Measurements from ENCODE around the gene RAB3A. TPM values are rescaled to one million over a fixed set of nuclear protein-coding genes. Genes with fewer than 3 reads are reported as not detected.

RAB3A gene
- total and polyA plus RNA-seq, 9 of the 15 experiments (the other 6 are each of a cell fraction or from before 2014, with no cell fraction given) = 0.17 to 5.1 (median 0.90) TPM; not detected in 1

GRCh38 chr19:18202778-18203407 is 949 bp downstream of the RAB3A start (continued):
- TF ChIP-seq ZBTB40 (IDR thresholded peaks at IDR 0.05) (no peak), ZBTB40 (CRISPR knock-in tag; IDR thresholded peaks at IDR 0.05) (0 out of 2 replicates have a peak, but pooled peaks have one; percentile 38), ZNF280A (IDR thresholded peaks at IDR 0.05; ENCODE audit: low read depth, partially characterized antibody) (no peak), ATF6 (CRISPR knock-in tag; IDR thresholded peaks at IDR 0.05) (no peak), MYNN (IDR thresholded peaks at IDR 0.05) (no peak), MYNN (CRISPR knock-in tag; IDR thresholded peaks at IDR 0.05) (no peak), CXXC5 (CRISPR knock-in tag; IDR thresholded peaks at IDR 0.05) (peak; percentile 54), CTCFL (IDR thresholded peaks at IDR 0.05; ENCODE audit: borderline replicate concordance, insufficient read depth, low read depth, low read length, poor library complexity, severe bottlenecking) (peak; percentile 24), CBX3 (IDR thresholded peaks at IDR 0.05; ENCODE audit: borderline replicate concordance in 1 of 2, low read length in 2 of 2) (0 out of 3 replicates have a peak, but pooled peaks of 1 of the 2 experiments have one; percentile 34)
